Measurements from ENCODE around the gene MTTP.

DNA sequence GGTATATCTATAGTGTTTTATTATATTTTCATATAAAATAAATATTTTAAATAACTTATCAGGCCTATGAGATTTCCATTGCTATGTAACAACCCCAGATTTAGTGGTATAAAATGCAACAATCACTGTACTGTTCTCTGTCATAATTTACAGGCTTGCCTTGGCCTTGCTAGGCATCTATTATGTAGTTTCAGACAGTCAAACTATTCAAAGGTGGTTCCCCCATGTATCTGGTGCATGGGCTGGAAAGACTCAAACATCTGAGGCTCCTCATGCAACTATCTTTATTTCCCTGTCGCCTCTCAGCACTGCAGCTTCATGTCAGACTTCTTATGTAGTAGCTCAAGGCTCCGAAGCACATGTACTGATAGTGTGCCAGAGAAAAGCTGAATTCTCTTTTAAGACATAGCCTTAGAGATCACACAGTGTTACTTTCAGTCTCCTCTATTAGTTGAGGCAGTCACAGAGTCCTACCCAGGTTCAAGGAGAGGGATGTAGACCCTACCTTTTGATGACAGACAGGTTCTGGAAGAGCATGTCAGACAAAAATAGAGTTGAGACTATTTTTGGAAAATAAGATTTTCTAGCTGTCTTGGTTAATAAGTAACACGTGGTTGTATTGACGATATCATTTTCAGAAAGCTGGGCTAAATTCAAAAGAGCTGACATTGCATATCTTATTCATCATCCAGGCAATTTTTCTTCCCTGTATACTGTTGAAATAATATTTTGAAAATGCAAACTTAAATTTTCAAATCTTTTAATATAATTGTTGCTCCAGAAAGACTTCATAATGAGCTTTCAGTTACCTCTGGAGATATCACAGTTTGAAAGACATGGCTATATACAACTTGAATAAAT is 19.4 kb downstream of the MTTP start:
- TF ChIP-seq, protein P1, sequence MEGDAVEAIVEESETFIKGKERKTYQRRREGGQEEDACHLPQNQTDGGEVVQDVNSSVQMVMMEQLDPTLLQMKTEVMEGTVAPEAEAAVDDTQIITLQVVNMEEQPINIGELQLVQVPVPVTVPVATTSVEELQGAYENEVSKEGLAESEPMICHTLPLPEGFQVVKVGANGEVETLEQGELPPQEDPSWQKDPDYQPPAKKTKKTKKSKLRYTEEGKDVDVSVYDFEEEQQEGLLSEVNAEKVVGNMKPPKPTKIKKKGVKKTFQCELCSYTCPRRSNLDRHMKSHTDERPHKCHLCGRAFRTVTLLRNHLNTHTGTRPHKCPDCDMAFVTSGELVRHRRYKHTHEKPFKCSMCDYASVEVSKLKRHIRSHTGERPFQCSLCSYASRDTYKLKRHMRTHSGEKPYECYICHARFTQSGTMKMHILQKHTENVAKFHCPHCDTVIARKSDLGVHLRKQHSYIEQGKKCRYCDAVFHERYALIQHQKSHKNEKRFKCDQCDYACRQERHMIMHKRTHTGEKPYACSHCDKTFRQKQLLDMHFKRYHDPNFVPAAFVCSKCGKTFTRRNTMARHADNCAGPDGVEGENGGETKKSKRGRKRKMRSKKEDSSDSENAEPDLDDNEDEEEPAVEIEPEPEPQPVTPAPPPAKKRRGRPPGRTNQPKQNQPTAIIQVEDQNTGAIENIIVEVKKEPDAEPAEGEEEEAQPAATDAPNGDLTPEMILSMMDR (IDR thresholded peaks at IDR 0.05): no peak
- TF ChIP-seq POLR2A (IDR thresholded peaks at IDR 0.05): no peak

Data from breast epithelium (tissue), 3 donors.